SK-N-SH (cell line): ENCODE results near the gene ABCC3. TPM values are rescaled to one million over a fixed set of nuclear protein-coding genes. Genes with fewer than 3 reads are reported as not detected.

Source experiments
- CTCF ChIA-PET: fragments of 300-600, 350-600 bp; formaldehyde crosslinking; extraction: SDS; loops from one replicate; lab custom pipeline; 2021; lab: Yijun Ruan, JAX
- POLR2A ChIA-PET: fragments of 350-600 bp; sonication (Branson Sonifier 250); formaldehyde crosslinking; extraction: SDS; loops from one replicate; lab custom pipeline; 2020; ENCODE audit warnings: antibody characterized with exemption, inconsistent platforms; lab: Yijun Ruan, JAX
- DNase-seq: peaks from one replicate; pipeline ENCODE4 v3.0.0; 2012
- H2AFZ ChIP-seq: fragments of 200-600 bp; sonication (generic); 2 replicates; pipeline ENCODE4 v1.8.1; 2016; ENCODE audit warnings: antibody characterized with exemption, mild to moderate bottlenecking, low read depth
- H3F3A ChIP-seq: fragments of 200-600 bp; sonication (generic); replicated peaks from 2 replicates; pipeline ENCODE3; 2016; ENCODE audit warnings: antibody characterized with exemption, mild to moderate bottlenecking; ENCODE audit not compliant: insufficient read depth
- H3K27ac ChIP-seq, 2 experiments: fragments of 200-500 bp in 1 of 2; fragments of 200-600 bp in 1 of 2; sonication (Bioruptor generic) in 1 of 2; sonication (generic), shearing (Covaris generic) in 1 of 2; 2 replicates each; pipeline versions ENCODE4 v1.5.1 to v1.6.1; 2014 to 2016; ENCODE audit warnings: low read depth in 2 of 2, inconsistent platforms in 1 of 2, low read length in 1 of 2, mild to moderate bottlenecking in 1 of 2, mixed read lengths in 1 of 2
- H3K27me3 ChIP-seq: fragments of 200-600 bp; sonication (generic), shearing (Covaris generic); 2 replicates; pipeline ENCODE4 v1.6.1; 2016; ENCODE audit warnings: mixed run types; ENCODE audit not compliant: insufficient read depth
- H3K36me3 ChIP-seq, 2 experiments: fragments of 200-500 bp in 1 of 2; fragments of 200-600 bp in 1 of 2; sonication (Bioruptor generic) in 1 of 2; sonication (generic) in 1 of 2; replicated peaks in 1 of 2; 2 replicates each; pipeline versions ENCODE3 to v1.5.1; 2014 to 2016; ENCODE audit warnings: low read length in 1 of 2, mild to moderate bottlenecking in 1 of 2; ENCODE audit not compliant: insufficient read depth in 2 of 2, control insufficient read depth in 1 of 2
- H3K4me1 ChIP-seq, 2 experiments: fragments of 200-500 bp in 1 of 2; fragments of 200-600 bp in 1 of 2; sonication (Bioruptor generic) in 1 of 2; sonication (generic), shearing (Covaris generic) in 1 of 2; 2 replicates each; pipeline versions ENCODE4 v1.5.1 to v1.6.1; 2014 to 2016; ENCODE audit warnings: low read depth in 1 of 2, low read length in 1 of 2, mixed run types in 1 of 2; ENCODE audit not compliant: insufficient read depth in 2 of 2, control insufficient read depth in 1 of 2
- H3K4me2 ChIP-seq: fragments of 200-600 bp; sonication (generic), shearing (Covaris generic); 2 replicates; pipeline ENCODE4 v1.6.1; 2017; ENCODE audit warnings: mixed run types
- H3K4me3 ChIP-seq, 2 experiments: fragments of 200-500 bp in 1 of 2; fragments of 200-600 bp in 1 of 2; sonication (Bioruptor generic) in 1 of 2; sonication (generic), shearing (Covaris generic) in 1 of 2; 2 replicates each; pipeline versions ENCODE4 v1.5.1 to v1.8.1; 2014 to 2016; ENCODE audit warnings: low read depth in 2 of 2, inconsistent platforms in 1 of 2, low read length in 1 of 2, mild to moderate bottlenecking in 1 of 2, mixed read lengths in 1 of 2, moderate library complexity in 1 of 2
- H3K79me2 ChIP-seq: fragments of 200-600 bp; sonication (generic); 2 replicates; pipeline ENCODE4 v1.8.1; 2017; ENCODE audit warnings: mild to moderate bottlenecking; ENCODE audit not compliant: insufficient read depth
- H3K9ac ChIP-seq: fragments of 200-600 bp; sonication (generic); 2 replicates; pipeline ENCODE4 v1.6.1; 2017; ENCODE audit warnings: mixed run types
- H3K9me2 ChIP-seq: fragments of 200-600 bp; sonication (generic); 2 replicates; pipeline ENCODE4 v1.6.1; 2017; ENCODE audit warnings: mixed run types
- H3K9me3 ChIP-seq: fragments of 200-600 bp; sonication (generic); 2 replicates; pipeline ENCODE4 v1.6.1; 2017; ENCODE audit warnings: mixed run types, mild to moderate bottlenecking, moderate library complexity
- H4K20me1 ChIP-seq: fragments of 200-600 bp; sonication (generic); 2 replicates; pipeline ENCODE4 v1.6.1; 2017; ENCODE audit warnings: mild to moderate bottlenecking, mixed run types; ENCODE audit not compliant: insufficient read depth
- CTCF ChIP-seq: fragments of 200-600 bp; sonication (generic); IDR thresholded peaks from 2 replicates; pipeline ENCODE4 v1.6.1; 2017; ENCODE audit warnings: antibody characterized with exemption, mild to moderate bottlenecking, moderate library complexity
- EP300 ChIP-seq, 2 experiments: IDR thresholded peaks; 2 replicates each; pipeline versions ENCODE4 v1.4.0 to v1.6.1; 2012; ENCODE audit warnings: borderline replicate concordance in 1 of 2, low read depth in 1 of 2, low read length in 1 of 2
- EZH2phosphoT487 ChIP-seq: fragments of 200-600 bp; sonication (generic); IDR thresholded peaks from 2 replicates; pipeline ENCODE4 v1.6.1; 2017; ENCODE audit warnings: low read depth, mixed run types, mild to moderate bottlenecking, antibody characterized with exemption, moderate library complexity, borderline replicate concordance
- FOSL2 ChIP-seq: IDR thresholded peaks from 2 replicates; pipeline ENCODE4 v1.4.0; 2012; ENCODE audit warnings: low read depth, mild to moderate bottlenecking, moderate library complexity, borderline replicate concordance
- GABPA ChIP-seq: IDR thresholded peaks from 2 replicates; pipeline ENCODE4 v1.4.0; 2012; ENCODE audit warnings: low read depth, mild to moderate bottlenecking
- IRF3 ChIP-seq: fragments of 150-350 bp; IDR thresholded peaks from 2 replicates; pipeline ENCODE4 v1.6.1; 2016; ENCODE audit warnings: mild to moderate bottlenecking, low read depth, low read length
- JUND ChIP-seq: IDR thresholded peaks from 2 replicates; pipeline ENCODE4 v1.4.0; 2012
- MXI1 ChIP-seq: IDR thresholded peaks from 2 replicates; pipeline ENCODE4 v1.6.1; 2012; ENCODE audit warnings: mild to moderate bottlenecking, low read depth, low read length, improper control_type of control experiment
- NRF1 ChIP-seq: IDR thresholded peaks from 2 replicates; pipeline ENCODE4 v1.6.1; 2012; ENCODE audit warnings: low read depth, mild to moderate bottlenecking, low read length
- PBX3 ChIP-seq: IDR thresholded peaks from 2 replicates; pipeline ENCODE4; 2012
- POLR2AphosphoS5 ChIP-seq: IDR thresholded peaks from 2 replicates; pipeline ENCODE4 v1.6.1; 2012; ENCODE audit warnings: low read depth, low read length
- RAD21 ChIP-seq: IDR thresholded peaks from 2 replicates; pipeline ENCODE4 v1.6.1; 2012; ENCODE audit warnings: mild to moderate bottlenecking, low read length
- REST ChIP-seq: IDR thresholded peaks from 2 replicates; pipeline ENCODE4 v1.6.1; 2012; ENCODE audit warnings: mild to moderate bottlenecking, low read depth, low read length, moderate library complexity
- RXRA ChIP-seq: IDR thresholded peaks from 2 replicates; pipeline ENCODE4 v1.4.0; 2012; ENCODE audit warnings: low read depth, mild to moderate bottlenecking, borderline replicate concordance
- SMC3 ChIP-seq: IDR thresholded peaks from 2 replicates; pipeline ENCODE4 v1.6.1; 2012; ENCODE audit warnings: low read depth, low read length, improper control_type of control experiment
- TAF1 ChIP-seq: IDR thresholded peaks from 2 replicates; pipeline ENCODE4 v1.6.1; 2012; ENCODE audit warnings: low read depth, mild to moderate bottlenecking, low read length, moderate library complexity, borderline replicate concordance
- TEAD4 ChIP-seq: IDR thresholded peaks from 2 replicates; pipeline ENCODE4 v1.4.0; 2012; ENCODE audit warnings: mild to moderate bottlenecking, borderline replicate concordance; ENCODE audit not compliant: insufficient read depth
- USF1 ChIP-seq: IDR thresholded peaks from 2 replicates; pipeline ENCODE4 v1.4.0; 2012; ENCODE audit warnings: low read depth, borderline replicate concordance
- YY1 ChIP-seq: IDR thresholded peaks from 2 replicates; pipeline ENCODE4 v1.4.0; 2012; ENCODE audit warnings: low read depth, mild to moderate bottlenecking
- ZBTB33 ChIP-seq: IDR thresholded peaks from 2 replicates; pipeline ENCODE4 v1.4.0; 2012; ENCODE audit warnings: low read depth, borderline replicate concordance
- WGBS: methylation state at CpG from one replicate; pipeline ENCODE4 v1.1.6; 2017; ENCODE audit warnings: low lambda C conversion rate; 5-methylcytosine and 5-hydroxymethylcytosine counted together
- polyA plus RNA-seq, 3 experiments: library from polyadenylated mRNA; depleted of rRNA; stranded (reverse); fragments of >200 nt; gene quantifications; 2 replicates each; pipeline ENCODE4 v1.2.3, GENCODE V29; 2012

ABCC3 gene
- polyA plus RNA-seq, 1 of the 3 experiments (the other 2 are of a cell fraction) = 185 TPM

- ChIA-PET CTCF (interaction anchor here (0.7 to 9.3 kb wide), 9 partner anchors 10 to 101 kb away, joined by 3 to 101 read pairs (median 5); no protein-coding TSS in a partner anchor), POLR2A (no interaction called here)
- Histone ChIP-seq H3K27ac (no peak overlapping the region), H3K9me2 (no peaks in the 10 kb centered on the region), H3K79me2 (peaks cover 24% of the 10 kb centered on the region), H2AFZ (no peak overlapping the region), H3K9me3 (no peaks in the 10 kb centered on the region), H4K20me1 (no peaks in the 10 kb centered on the region), H3K9ac (no peak overlapping the region), H3K4me1 (no peaks in the 10 kb centered on the region), H3F3A (peaks cover 12% of the 10 kb centered on the region), H3K4me2 (no peak overlapping the region), H3K36me3 (peaks cover 4 to 7% of the 10 kb centered on the region in 2 experiments), H3K27me3 (no peaks in the 10 kb centered on the region), H3K4me3 (no peak overlapping the region)
- TF ChIP-seq MXI1 = no peak
- no peak for TF ChIP-seq POLR2AphosphoS5
- TF ChIP-seq RXRA = no peak
- no peak for TF ChIP-seq JUND
- no peak for TF ChIP-seq TEAD4
- no peak for TF ChIP-seq SMC3
- TF ChIP-seq REST = no peak
- no peak for TF ChIP-seq EZH2phosphoT487
- no peak for TF ChIP-seq NRF1
- TF ChIP-seq IRF3 = no peak
- no peak for TF ChIP-seq ZBTB33
- no peak for TF ChIP-seq FOSL2
- TF ChIP-seq YY1 = no peak
- TF ChIP-seq EP300 (IDR thresholded peaks at IDR 0.05; ENCODE audit: borderline replicate concordance in 1 of 2, low read depth in 1 of 2, low read length in 1 of 2) = no peak
- TF ChIP-seq CTCF = no peak
- TF ChIP-seq USF1 = no peak
- TF ChIP-seq GABPA = no peak
- TF ChIP-seq RAD21 = no peak
- no peak for TF ChIP-seq TAF1
- TF ChIP-seq PBX3 = no peak
- WGBS = 94% methylated on average over 2 of the region's 2 CpGs
- no peak for DNase-seq
These were observed 17.0 kb downstream of the ABCC3 start for GRCh38 chr17:50651661-50652060.
